GM12873 (cell line): ENCODE results near the gene NBAS.

Experiments used
- TF ChIP-seq, protein P1 (sequence below): IDR thresholded peaks from 2 replicates; pipeline ENCODE4 v1.5.1; 2012; ENCODE audit warnings: low read depth, mild to moderate bottlenecking, moderate library complexity, low read length, control low read depth; ENCODE audit not compliant: insufficient read depth; ENCODE audit errors: missing control alignments

The NBAS gene

DNA sequence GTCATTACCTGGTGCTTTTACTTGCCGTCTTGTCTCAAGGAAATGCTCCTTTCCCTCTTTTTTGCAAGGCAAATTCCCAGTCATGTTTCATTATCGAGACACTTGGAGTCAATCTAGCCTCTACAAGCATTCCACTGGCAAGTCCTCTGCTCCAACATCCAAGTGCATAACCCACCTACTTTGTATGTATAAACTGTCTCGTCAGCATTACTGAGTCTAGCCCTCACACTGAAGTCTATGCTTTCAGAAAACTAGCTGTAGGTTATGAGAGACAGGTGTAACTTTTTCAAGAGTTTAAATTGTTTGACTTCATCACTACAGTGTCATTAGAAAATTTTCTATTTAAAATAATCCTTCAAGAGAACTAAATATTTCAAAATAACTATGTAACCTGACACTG is 319.2 kb downstream of the NBAS start:
- TF ChIP-seq, protein P1, sequence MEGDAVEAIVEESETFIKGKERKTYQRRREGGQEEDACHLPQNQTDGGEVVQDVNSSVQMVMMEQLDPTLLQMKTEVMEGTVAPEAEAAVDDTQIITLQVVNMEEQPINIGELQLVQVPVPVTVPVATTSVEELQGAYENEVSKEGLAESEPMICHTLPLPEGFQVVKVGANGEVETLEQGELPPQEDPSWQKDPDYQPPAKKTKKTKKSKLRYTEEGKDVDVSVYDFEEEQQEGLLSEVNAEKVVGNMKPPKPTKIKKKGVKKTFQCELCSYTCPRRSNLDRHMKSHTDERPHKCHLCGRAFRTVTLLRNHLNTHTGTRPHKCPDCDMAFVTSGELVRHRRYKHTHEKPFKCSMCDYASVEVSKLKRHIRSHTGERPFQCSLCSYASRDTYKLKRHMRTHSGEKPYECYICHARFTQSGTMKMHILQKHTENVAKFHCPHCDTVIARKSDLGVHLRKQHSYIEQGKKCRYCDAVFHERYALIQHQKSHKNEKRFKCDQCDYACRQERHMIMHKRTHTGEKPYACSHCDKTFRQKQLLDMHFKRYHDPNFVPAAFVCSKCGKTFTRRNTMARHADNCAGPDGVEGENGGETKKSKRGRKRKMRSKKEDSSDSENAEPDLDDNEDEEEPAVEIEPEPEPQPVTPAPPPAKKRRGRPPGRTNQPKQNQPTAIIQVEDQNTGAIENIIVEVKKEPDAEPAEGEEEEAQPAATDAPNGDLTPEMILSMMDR = no peak

DNA sequence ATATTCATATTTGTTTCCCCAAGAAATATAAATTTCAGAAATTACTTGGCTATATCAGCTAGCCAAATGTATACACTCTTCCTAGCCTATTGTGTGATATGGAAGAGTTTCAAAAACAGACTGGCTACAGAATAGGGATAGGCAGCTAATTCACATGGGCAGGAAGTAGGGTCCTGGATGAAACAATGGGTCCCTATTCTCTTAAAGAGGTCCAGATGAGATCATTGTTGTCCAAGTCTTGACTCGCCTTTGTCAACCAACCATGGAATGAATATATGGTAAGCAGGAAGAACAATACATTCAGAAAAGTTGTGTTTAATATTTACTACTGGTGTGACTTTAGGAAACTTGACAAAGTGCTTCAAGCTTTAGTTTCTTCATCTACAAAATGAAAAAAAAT is 319.9 kb downstream of the NBAS start:
- TF ChIP-seq, protein P1 = no peak

DNA sequence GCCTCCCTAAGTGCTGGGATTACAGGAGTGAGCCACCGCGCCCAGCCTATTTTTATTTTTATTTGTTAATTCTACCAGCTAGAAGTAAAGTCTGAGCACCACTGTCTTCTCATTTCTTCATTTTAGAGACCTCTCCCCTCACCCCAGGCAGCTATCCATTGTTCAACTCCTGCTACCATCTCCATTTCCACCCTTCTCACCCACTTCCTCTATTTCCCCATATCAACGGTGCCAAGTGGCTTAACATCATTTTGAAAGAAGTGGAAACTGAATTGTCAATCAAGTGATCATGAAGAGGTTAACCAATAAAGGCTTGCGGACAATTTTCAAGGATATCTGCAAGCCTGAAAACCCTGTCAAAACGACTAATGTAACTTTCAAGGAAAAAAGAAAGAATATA is 323.1 kb downstream of the NBAS start:
- TF ChIP-seq, protein P1 = no peak

DNA sequence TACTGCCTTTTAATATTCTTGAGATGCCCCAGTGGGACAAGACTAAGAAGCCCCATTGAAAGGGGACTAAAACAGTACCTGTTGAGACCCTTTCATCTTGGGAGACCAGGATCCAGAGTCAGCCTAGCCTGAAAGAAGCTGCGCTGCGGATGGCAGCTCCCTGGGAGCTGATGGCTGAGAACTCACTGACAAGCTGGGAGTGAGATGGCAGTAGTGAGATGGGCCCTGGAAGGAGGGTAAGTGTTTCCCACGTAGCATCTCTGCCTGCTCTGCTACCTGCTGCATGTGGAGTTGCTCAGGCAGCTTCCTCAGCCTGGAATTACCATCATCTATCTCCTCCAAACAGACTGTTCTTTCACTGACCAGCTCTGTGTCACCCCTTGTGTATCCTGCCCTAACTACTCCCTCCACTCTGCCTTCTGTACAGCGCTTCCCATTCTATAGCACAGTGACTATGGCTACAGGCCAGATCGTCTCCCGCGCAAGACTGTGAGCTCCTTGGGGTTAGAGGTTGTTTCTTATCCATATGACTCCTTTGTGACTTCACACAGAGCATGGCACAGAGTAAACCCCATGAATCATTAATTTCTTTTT is 330.4 kb downstream of the NBAS start:
- TF ChIP-seq, protein P1 = no peak

DNA sequence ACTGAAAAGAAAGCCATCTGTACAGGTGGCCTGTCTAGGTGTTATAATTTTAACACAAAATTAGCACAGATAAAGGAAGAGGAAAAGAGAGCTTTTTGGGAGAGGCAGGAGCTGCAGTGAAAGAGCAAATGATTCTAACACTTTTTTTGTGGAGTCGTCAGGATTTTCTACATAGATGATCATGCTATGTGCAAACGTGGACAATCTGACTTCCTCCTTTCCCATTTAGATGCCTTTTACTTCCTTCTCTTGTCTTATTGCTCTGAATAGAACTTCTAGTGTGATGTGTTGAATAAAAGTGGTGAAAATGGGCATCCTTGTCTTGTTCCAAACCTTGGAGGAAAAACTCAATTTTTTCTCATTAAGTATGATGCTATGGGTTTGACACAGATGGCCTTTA is 334.5 kb downstream of the NBAS start:
- TF ChIP-seq, protein P1 = no peak

DNA sequence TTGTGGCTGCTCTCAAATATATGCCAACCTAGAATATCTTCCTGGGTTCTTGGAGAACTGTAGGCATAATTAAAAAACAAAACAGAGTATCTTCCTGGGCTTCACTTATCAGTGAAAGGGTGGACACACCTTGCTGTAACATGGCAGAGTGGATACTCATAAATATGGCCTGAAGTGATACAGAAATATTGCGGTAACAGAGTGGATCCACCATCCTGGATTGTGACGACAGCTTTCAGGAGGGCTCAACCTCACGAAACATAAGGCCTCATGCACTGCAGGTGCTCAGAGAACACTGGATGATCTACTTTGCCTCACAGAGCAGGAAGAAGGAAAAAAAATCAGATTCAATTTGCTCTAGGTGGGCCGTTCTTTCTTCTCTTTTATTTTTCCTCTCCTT is 336.0 kb downstream of the NBAS start:
- TF ChIP-seq, protein P1 = no peak

DNA sequence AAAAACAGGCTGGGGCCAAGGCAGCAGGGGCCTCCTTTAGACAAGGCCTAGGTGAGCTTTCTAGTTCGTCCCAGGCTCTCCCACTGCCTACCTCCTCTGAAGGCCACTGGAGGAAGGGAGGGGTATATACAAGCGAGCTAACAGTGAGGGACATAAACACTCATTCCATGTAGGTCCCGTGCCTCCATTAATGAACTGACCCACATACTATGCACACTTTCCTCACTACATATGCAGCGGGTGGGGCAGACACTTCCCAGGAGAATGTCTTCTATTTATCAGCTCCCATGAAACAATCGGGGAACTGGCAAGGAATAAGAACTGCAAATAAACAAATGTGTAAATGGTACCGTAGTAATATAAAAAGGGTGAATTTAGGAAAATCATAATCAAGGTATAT is 336.5 kb downstream of the NBAS start:
- TF ChIP-seq, protein P1 = no peak
